CD4-positive, alpha-beta T cell treated with Interleukin-21 for 1 hour (primary cell): ENCODE results near the gene FCGBP.
A peak's percentile ranks its signal among the peaks of the same experiment; 100 is the strongest.
"Not testable (repeated sequence)": the region's sequence is repeated elsewhere in the genome, so short reads cannot be mapped to it uniquely, and the experiment has no call there.

Experiments
- DNase-seq: peaks from one replicate; pipeline ENCODE4 v3.0.0-alpha.2; 2020

Gene FCGBP

GRCh38 chr19:39916851-39917396 lies 17.5 kb downstream of the FCGBP start:
- no peak for DNase-seq

GRCh38 chr19:39916236-39916635 lies 18.2 kb downstream of the FCGBP start:
- DNase-seq: no peak

- no peak for DNase-seq
Measured at GRCh38 chr19:39915848-39916215, 18.6 kb downstream of the FCGBP start.

GRCh38 chr19:39915101-39915847 lies 19.2 kb downstream of the FCGBP start:
- DNase-seq: no peak

- DNase-seq: no peak
Measured at GRCh38 chr19:39913682-39914333, 20.6 kb downstream of the FCGBP start.

GRCh38 chr19:39908803-39909202 lies 25.6 kb downstream of the FCGBP start:
- no peak for DNase-seq

- DNase-seq: no peak
Measured at GRCh38 chr19:39906820-39907611, 27.4 kb downstream of the FCGBP start.

- DNase-seq: no peak
Measured at GRCh38 chr19:39906283-39906682, 28.2 kb downstream of the FCGBP start.

- DNase-seq: not testable (repeated sequence)
Measured at GRCh38 chr19:39903486-39904091, 30.8 kb downstream of the FCGBP start.

GRCh38 chr19:39902326-39902725 lies 32.1 kb downstream of the FCGBP start:
- DNase-seq: not testable (repeated sequence)

GRCh38 chr19:39901681-39902080 lies 32.8 kb downstream of the FCGBP start:
- DNase-seq: not testable (repeated sequence)

- not testable (repeated sequence) for DNase-seq
Measured at GRCh38 chr19:39898858-39899257, 35.6 kb downstream of the FCGBP start.

- DNase-seq: peak; percentile 26
Measured at GRCh38 chr19:39897511-39898245, 36.8 kb downstream of the FCGBP start.

GRCh38 chr19:39895096-39895495 lies 39.3 kb downstream of the FCGBP start:
- not testable (repeated sequence) for DNase-seq

GRCh38 chr19:39894236-39894606 lies 40.2 kb downstream of the FCGBP start:
- not testable (repeated sequence) for DNase-seq

- DNase-seq: peak; percentile 50
Measured at GRCh38 chr19:39893366-39894235, 40.8 kb downstream of the FCGBP start.

- not testable (repeated sequence) for DNase-seq
Measured at GRCh38 chr19:39892506-39892902, 41.9 kb downstream of the FCGBP start.

- not testable (repeated sequence) for DNase-seq
Measured at GRCh38 chr19:39891660-39892505, 42.6 kb downstream of the FCGBP start.

GRCh38 chr19:39890755-39891551 lies 43.5 kb downstream of the FCGBP start:
- no peak for DNase-seq
